ENCODE results near the gene EPYC.

The EPYC gene

DNA sequence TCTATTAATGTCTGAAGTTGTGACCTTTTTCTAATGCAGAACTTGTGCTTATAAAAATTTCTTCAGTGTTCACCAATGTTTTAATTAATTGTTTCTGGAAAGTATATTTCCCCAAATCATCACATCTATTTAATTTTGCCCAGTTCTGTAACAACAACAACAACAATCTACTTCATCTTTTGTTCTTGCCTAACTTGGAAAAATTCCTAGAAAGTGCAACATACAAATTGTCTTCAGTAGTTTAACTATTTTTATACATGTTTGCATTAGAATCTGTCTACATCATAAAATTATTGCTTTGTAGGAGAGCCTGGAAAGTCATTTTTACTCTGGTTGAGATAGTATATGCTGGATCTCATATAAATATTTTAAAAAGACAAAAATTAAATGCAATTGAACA lies 88.3 kb downstream of the EPYC start:
- Histone ChIP-seq H3K9me3 (ENCODE audit: control insufficient read depth, insufficient read depth, low read length) (no peaks in the 10 kb centered on the region), H3K36me3 (ENCODE audit: control insufficient read depth, insufficient read depth, low read length) (no peaks in the 10 kb centered on the region), H3K27ac (ENCODE audit: low read length) (no peak overlapping the region), H3K4me1 (ENCODE audit: control insufficient read depth, insufficient read depth, low read length) (no peaks in the 10 kb centered on the region), H3K27me3 (ENCODE audit: control insufficient read depth, insufficient read depth, low read length) (no peaks in the 10 kb centered on the region), H3K4me3 (ENCODE audit: low read length) (no peak overlapping the region)
- no peak for DNase-seq (ENCODE audit: low read depth, low spot score)

- H3K36me3 ChIP-seq (ENCODE audit: control insufficient read depth, insufficient read depth, low read length) = no peaks in the 10 kb centered on the region
- H3K27ac ChIP-seq (ENCODE audit: low read length) = no peak overlapping the region
- H3K27me3 ChIP-seq (ENCODE audit: control insufficient read depth, insufficient read depth, low read length) = no peaks in the 10 kb centered on the region
- no CpG with 5 or more reads among the region's 2 CpGs for WGBS (ENCODE audit: insufficient coverage, insufficient read length)
- DNase-seq (ENCODE audit: low read depth, low spot score) = no peak
- H3K4me3 ChIP-seq (ENCODE audit: low read length) = no peak overlapping the region
- no peaks in the 10 kb centered on the region for H3K4me1 ChIP-seq (ENCODE audit: control insufficient read depth, insufficient read depth, low read length)
- no peaks in the 10 kb centered on the region for H3K9me3 ChIP-seq (ENCODE audit: control insufficient read depth, insufficient read depth, low read length)
These were observed 89.4 kb downstream of the EPYC start for GRCh38 chr12:90915353-90915752.
